ENCODE measurements around the gene LMAN1. TPM values are rescaled to one million over a fixed set of nuclear protein-coding genes. Genes with fewer than 3 reads are reported as not detected.

The LMAN1 gene
- total RNA-seq, 1 donor from 2014 or later, result 123 TPM

- Histone ChIP-seq H3K9me3 (ENCODE audit: insufficient read depth, low read depth, low read length) (no peaks in the 10 kb centered on the region), H3K36me3 (ENCODE audit: insufficient read depth, low read length) (peaks cover 41% of the 10 kb centered on the region), H3K4me2 (ENCODE audit: low read length) (no peak overlapping the region), H3K9ac (ENCODE audit: low read length) (no peak overlapping the region), H3K79me2 (ENCODE audit: insufficient read depth, low read length) (peaks cover 74% of the 10 kb centered on the region), H4K20me1 (ENCODE audit: insufficient read depth, low read length) (peaks cover 66% of the 10 kb centered on the region), H3K4me3 (ENCODE audit: insufficient read depth, low read depth, low read length) (no peak overlapping the region), H2AFZ (ENCODE audit: low read depth, low read length) (no peak overlapping the region), H3K27ac (ENCODE audit: low read depth, low read length) (no peak overlapping the region), H3K27me3 (ENCODE audit: insufficient read depth, low read length) (no peaks in the 10 kb centered on the region), H3K4me1 (ENCODE audit: insufficient read depth, low read length) (no peaks in the 10 kb centered on the region)
- DNase-seq (ENCODE audit: low read depth) (no peak), FAIRE-seq (no peak)
- H3K36me3 Mint-ChIP-seq (ENCODE audit: low read depth, unreplicated experiment), result peaks cover 51% of the 10 kb centered on the region
- H3K4me3 Mint-ChIP-seq (ENCODE audit: unreplicated experiment), result no peak overlapping the region
- no peak for TF ChIP-seq CTCF (IDR thresholded peaks at IDR 0.05; ENCODE audit: insufficient read depth, low read depth, low read length)
- H3K4me1 Mint-ChIP-seq (ENCODE audit: low read depth, unreplicated experiment), result no peaks in the 10 kb centered on the region
- H3K9me3 Mint-ChIP-seq (ENCODE audit: unreplicated experiment), result peaks cover 5% of the 10 kb centered on the region
- H3K27me3 Mint-ChIP-seq (ENCODE audit: low read depth, unreplicated experiment), result no peaks in the 10 kb centered on the region
- no peak overlapping the region for H3K27ac Mint-ChIP-seq (ENCODE audit: unreplicated experiment)
Observed at GRCh38 chr18:59343926-59344325, 15.1 kb downstream of the LMAN1 start.

GRCh38 chr18:59340817-59341216 is 18.2 kb downstream of the LMAN1 start:
- Mint-ChIP-seq H3K27me3 (ENCODE audit: low read depth, unreplicated experiment) (no peaks in the 10 kb centered on the region), H3K4me1 (ENCODE audit: low read depth, unreplicated experiment) (no peaks in the 10 kb centered on the region), H3K27ac (ENCODE audit: unreplicated experiment) (no peak overlapping the region), H3K36me3 (ENCODE audit: low read depth, unreplicated experiment) (peaks cover 58% of the 10 kb centered on the region), H3K9me3 (ENCODE audit: unreplicated experiment) (peaks cover 5% of the 10 kb centered on the region), H3K4me3 (ENCODE audit: unreplicated experiment) (no peak overlapping the region)
- peaks cover 44% of the 10 kb centered on the region for H3K36me3 ChIP-seq (ENCODE audit: insufficient read depth, low read length)
- H4K20me1 ChIP-seq (ENCODE audit: insufficient read depth, low read length), result peaks cover 83% of the 10 kb centered on the region
- H3K27me3 ChIP-seq (ENCODE audit: insufficient read depth, low read length), result no peaks in the 10 kb centered on the region
- no peaks in the 10 kb centered on the region for H3K4me1 ChIP-seq (ENCODE audit: insufficient read depth, low read length)
- FAIRE-seq (no peak), DNase-seq (ENCODE audit: low read depth) (no peak)
- no peak overlapping the region for H3K4me2 ChIP-seq (ENCODE audit: low read length)
- H3K9ac ChIP-seq (ENCODE audit: low read length), result no peak overlapping the region
- TF ChIP-seq EZH2 (IDR thresholded peaks at IDR 0.05; ENCODE audit: insufficient read depth, low read length) (no peak), CTCF (IDR thresholded peaks at IDR 0.05; ENCODE audit: insufficient read depth, low read depth, low read length) (no peak)
- H3K79me2 ChIP-seq (ENCODE audit: insufficient read depth, low read length), result peaks cover 77% of the 10 kb centered on the region
- H3K4me3 ChIP-seq (ENCODE audit: insufficient read depth, low read depth, low read length), result no peak overlapping the region
- no peak overlapping the region for H2AFZ ChIP-seq (ENCODE audit: low read depth, low read length)
- no peak overlapping the region for H3K27ac ChIP-seq (ENCODE audit: low read depth, low read length)
- H3K9me3 ChIP-seq (ENCODE audit: insufficient read depth, low read depth, low read length), result no peaks in the 10 kb centered on the region

GRCh38 chr18:59340312-59340711 is 18.8 kb downstream of the LMAN1 start:
- peaks cover 2% of the 10 kb centered on the region for H3K9me3 Mint-ChIP-seq (ENCODE audit: unreplicated experiment)
- Histone ChIP-seq H3K9me3 (ENCODE audit: insufficient read depth, low read depth, low read length) (no peaks in the 10 kb centered on the region), H3K36me3 (ENCODE audit: insufficient read depth, low read length) (peaks cover 44% of the 10 kb centered on the region), H3K4me2 (ENCODE audit: low read length) (no peak overlapping the region), H3K4me1 (ENCODE audit: insufficient read depth, low read length) (no peaks in the 10 kb centered on the region), H3K79me2 (ENCODE audit: insufficient read depth, low read length) (peaks cover 72% of the 10 kb centered on the region), H4K20me1 (ENCODE audit: insufficient read depth, low read length) (peaks cover 83% of the 10 kb centered on the region), H3K27ac (ENCODE audit: low read depth, low read length) (no peak overlapping the region), H3K4me3 (ENCODE audit: insufficient read depth, low read depth, low read length) (no peak overlapping the region), H3K9ac (ENCODE audit: low read length) (no peak overlapping the region), H3K27me3 (ENCODE audit: insufficient read depth, low read length) (no peaks in the 10 kb centered on the region), H2AFZ (ENCODE audit: low read depth, low read length) (no peak overlapping the region)
- TF ChIP-seq EZH2 (IDR thresholded peaks at IDR 0.05; ENCODE audit: insufficient read depth, low read length), result no peak
- no peak for TF ChIP-seq CTCF (IDR thresholded peaks at IDR 0.05; ENCODE audit: insufficient read depth, low read depth, low read length)
- H3K4me1 Mint-ChIP-seq (ENCODE audit: low read depth, unreplicated experiment), result no peaks in the 10 kb centered on the region
- H3K36me3 Mint-ChIP-seq (ENCODE audit: low read depth, unreplicated experiment), result peaks cover 56% of the 10 kb centered on the region
- no peak for DNase-seq (ENCODE audit: low read depth)
- H3K4me3 Mint-ChIP-seq (ENCODE audit: unreplicated experiment), result no peak overlapping the region
- H3K27me3 Mint-ChIP-seq (ENCODE audit: low read depth, unreplicated experiment), result no peaks in the 10 kb centered on the region
- FAIRE-seq, result no peak
- no peak overlapping the region for H3K27ac Mint-ChIP-seq (ENCODE audit: unreplicated experiment)
